Measurements from ENCODE around the gene MSANTD1. TPM values are rescaled to one million over a fixed set of nuclear protein-coding genes. Genes with fewer than 3 reads are reported as not detected.

The MSANTD1 gene
- polyA plus RNA-seq, 1 experiment = 0.04 TPM

GRCh38 chr4:3235581-3235980 lies 13.4 kb upstream of the MSANTD1 start:
- Histone ChIP-seq H3K27me3 (ENCODE audit: control insufficient read depth, insufficient read depth, low read length) (no peaks in the 10 kb centered on the region), H3K27ac (ENCODE audit: low read depth, low read length) (no peak overlapping the region), H3K9me3 (ENCODE audit: control insufficient read depth, insufficient read depth, low read length) (no peaks in the 10 kb centered on the region; the same call in 1 of the 2 replicates), H3K4me3 (ENCODE audit: low read depth, low read length) (no peak overlapping the region)
- POLR2A ChIA-PET = no interaction called here
- TF ChIP-seq CTCF (IDR thresholded peaks at IDR 0.05; ENCODE audit: low read depth, low read length) = no peak
- no peak for DNase-seq (ENCODE audit: low read depth, low spot score)
- CTCF ChIA-PET = no interaction called here

GRCh38 chr4:3236326-3236878 lies 12.6 kb upstream of the MSANTD1 start:
- no peak overlapping the region for H3K27ac ChIP-seq (ENCODE audit: low read depth, low read length)
- H3K27me3 ChIP-seq (ENCODE audit: control insufficient read depth, insufficient read depth, low read length) = no peaks in the 10 kb centered on the region
- ChIA-PET POLR2A (no interaction called here), CTCF (no interaction called here)
- TF ChIP-seq CTCF (IDR thresholded peaks at IDR 0.05; ENCODE audit: low read depth, low read length) = no peak
- no peaks in the 10 kb centered on the region; the same call in 1 of the 2 replicates for H3K9me3 ChIP-seq (ENCODE audit: control insufficient read depth, insufficient read depth, low read length)
- H3K4me3 ChIP-seq (ENCODE audit: low read depth, low read length) = no peak overlapping the region
- DNase-seq (ENCODE audit: low read depth, low spot score) = no peak

- CTCF ChIA-PET = no interaction called here
Observed at GRCh38 chr4:3237266-3237665, 11.7 kb upstream of the MSANTD1 start.

GRCh38 chr4:3237712-3238560 lies 11.0 kb upstream of the MSANTD1 start:
- TF ChIP-seq CTCF (IDR thresholded peaks at IDR 0.05; ENCODE audit: low read depth, low read length) = no peak
- DNase-seq (ENCODE audit: low read depth, low spot score) = no peak
- no peaks in the 10 kb centered on the region; the same call in 1 of the 2 replicates for H3K9me3 ChIP-seq (ENCODE audit: control insufficient read depth, insufficient read depth, low read length)
- no peaks in the 10 kb centered on the region for H3K27me3 ChIP-seq (ENCODE audit: control insufficient read depth, insufficient read depth, low read length)
- POLR2A ChIA-PET = no interaction called here
- no peak overlapping the region for H3K4me3 ChIP-seq (ENCODE audit: low read depth, low read length)
- no peak overlapping the region for H3K27ac ChIP-seq (ENCODE audit: low read depth, low read length)
- CTCF ChIA-PET = no interaction called here

More at GRCh38 chr4:3237266-3237665, 11.7 kb upstream of the MSANTD1 start:
- POLR2A ChIA-PET = no interaction called here
- no peak for DNase-seq (ENCODE audit: low read depth, low spot score)
- Histone ChIP-seq H3K27me3 (ENCODE audit: control insufficient read depth, insufficient read depth, low read length) (no peaks in the 10 kb centered on the region), H3K27ac (ENCODE audit: low read depth, low read length) (no peak overlapping the region), H3K9me3 (ENCODE audit: control insufficient read depth, insufficient read depth, low read length) (no peaks in the 10 kb centered on the region; the same call in 1 of the 2 replicates), H3K4me3 (ENCODE audit: low read depth, low read length) (no peak overlapping the region)
- no peak for TF ChIP-seq CTCF (IDR thresholded peaks at IDR 0.05; ENCODE audit: low read depth, low read length)

- Histone ChIP-seq H3K4me3 (ENCODE audit: low read depth, low read length) (no peak overlapping the region), H3K9me3 (ENCODE audit: control insufficient read depth, insufficient read depth, low read length) (no peaks in the 10 kb centered on the region; the same call in 1 of the 2 replicates), H3K27me3 (ENCODE audit: control insufficient read depth, insufficient read depth, low read length) (no peaks in the 10 kb centered on the region), H3K27ac (ENCODE audit: low read depth, low read length) (no peak overlapping the region)
- ChIA-PET CTCF (no interaction called here), POLR2A (no interaction called here)
- DNase-seq (ENCODE audit: low read depth, low spot score) = no peak
- TF ChIP-seq CTCF (IDR thresholded peaks at IDR 0.05; ENCODE audit: low read depth, low read length) = no peak
Observed at GRCh38 chr4:3238721-3239120, 10.2 kb upstream of the MSANTD1 start.

All from AG04450 (cell line).